PC-9 (cell line): ENCODE data around the gene LYRM2. TPM values are rescaled to one million over a fixed set of nuclear protein-coding genes. Genes with fewer than 3 reads are reported as not detected.

Experiments
- BruUV-seq: library from RNA; stranded (reverse); fragments of 400-500 nt; replicated peaks from 2 replicates; lab custom pipeline; 2021; lab: Mats Ljungman, UMichigan
- CTCF ChIA-PET: fragments of 300-600 bp; sonication (Branson Sonifier 250); formaldehyde crosslinking; loops from one replicate; lab custom pipeline; 2022; ENCODE audit warnings: antibody characterized with exemption; lab: Charles Lee
- POLR2A ChIA-PET: fragments of 300-600 bp; sonication (Branson Sonifier 250); formaldehyde crosslinking; loops from one replicate; lab custom pipeline; 2022; ENCODE audit warnings: antibody characterized with exemption; ENCODE audit not compliant: unreplicated experiment; lab: Charles Lee
- DNase-seq, 2 experiments: peaks; one replicate each; pipeline versions ENCODE4 v3.0.0 to v3.0.0-alpha.2; 2015 to 2022; ENCODE audit warnings: mixed read lengths in 1 of 2
- H2AFZ ChIP-seq: fragments of 200-600 bp; sonication (generic); 2 replicates; pipeline ENCODE4 v1.8.1; 2017; ENCODE audit warnings: antibody characterized with exemption
- H3F3A ChIP-seq: fragments of 200-600 bp; sonication (generic); 2 replicates; pipeline ENCODE4 v1.8.1; 2017; ENCODE audit warnings: antibody characterized with exemption, mild to moderate bottlenecking, low read depth; ENCODE audit not compliant: insufficient read depth
- H3K27ac ChIP-seq: fragments of 200-600 bp; sonication (generic); 2 replicates; pipeline ENCODE4 v1.6.1; 2016; ENCODE audit warnings: mixed run types
- H3K27me3 ChIP-seq: fragments of 200-600 bp; sonication (generic); 2 replicates; pipeline ENCODE4 v1.6.1; 2016; ENCODE audit warnings: low read depth, mixed run types; ENCODE audit not compliant: insufficient read depth
- H3K36me3 ChIP-seq: fragments of 200-600 bp; sonication (generic); 2 replicates; pipeline ENCODE4 v1.6.1; 2016; ENCODE audit warnings: low read depth, mixed run types
- H3K4me1 ChIP-seq: fragments of 200-600 bp; sonication (generic); replicated peaks from 2 replicates; pipeline ENCODE4 v1.6.1; 2016; ENCODE audit warnings: mixed run types; ENCODE audit not compliant: insufficient read depth
- H3K4me2 ChIP-seq: fragments of 200-600 bp; sonication (generic); 2 replicates; pipeline ENCODE4 v1.6.1; 2017; ENCODE audit warnings: mixed run types
- H3K4me3 ChIP-seq: fragments of 200-600 bp; sonication (generic); 2 replicates; pipeline ENCODE4 v1.6.1; 2016; ENCODE audit warnings: mixed run types
- H3K79me2 ChIP-seq: fragments of 200-600 bp; sonication (generic); 2 replicates; pipeline ENCODE4 v1.6.1; 2017; ENCODE audit warnings: low read depth, mixed run types
- H3K9me2 ChIP-seq: fragments of 200-600 bp; sonication (generic); 2 replicates; pipeline ENCODE4 v1.8.1; 2017; ENCODE audit warnings: mild to moderate bottlenecking; ENCODE audit not compliant: insufficient read depth
- H3K9me3 ChIP-seq: fragments of 200-600 bp; sonication (generic); 2 replicates; pipeline ENCODE4 v1.8.1; 2016; ENCODE audit warnings: low read depth; ENCODE audit not compliant: insufficient read depth
- H4K20me1 ChIP-seq: fragments of 200-600 bp; sonication (generic); 2 replicates; pipeline ENCODE4 v1.8.1; 2017; ENCODE audit not compliant: insufficient read depth
- EZH2 ChIP-seq: fragments of 200-600 bp; sonication (generic); IDR thresholded peaks from 2 replicates; pipeline ENCODE4 v1.8.0; 2017; ENCODE audit warnings: antibody characterized with exemption, low read depth
- intact Hi-C: fragments of 100-400 bp; cut with micrococcal nuclease; formaldehyde crosslinking; loops from one replicate; pipeline ENCODE4 v1.10.0; 2022; ENCODE audit not compliant: unreplicated experiment
- total RNA-seq: library from RNA; stranded (reverse); gene quantifications from 2 replicates; pipeline ENCODE4 v1.2.3, GENCODE V29; 2021
- TF ChIP-seq, protein P1 (sequence below): fragments of 200-600 bp; sonication (generic); conservative IDR thresholded peaks from 2 replicates; pipeline ENCODE4 v1.6.1; 2017; ENCODE audit warnings: mixed run types, antibody characterized with exemption, mild to moderate bottlenecking, moderate library complexity

LYRM2 gene
- total RNA-seq, 1 experiment from 2014 or later, result 24.2 TPM

DNA sequence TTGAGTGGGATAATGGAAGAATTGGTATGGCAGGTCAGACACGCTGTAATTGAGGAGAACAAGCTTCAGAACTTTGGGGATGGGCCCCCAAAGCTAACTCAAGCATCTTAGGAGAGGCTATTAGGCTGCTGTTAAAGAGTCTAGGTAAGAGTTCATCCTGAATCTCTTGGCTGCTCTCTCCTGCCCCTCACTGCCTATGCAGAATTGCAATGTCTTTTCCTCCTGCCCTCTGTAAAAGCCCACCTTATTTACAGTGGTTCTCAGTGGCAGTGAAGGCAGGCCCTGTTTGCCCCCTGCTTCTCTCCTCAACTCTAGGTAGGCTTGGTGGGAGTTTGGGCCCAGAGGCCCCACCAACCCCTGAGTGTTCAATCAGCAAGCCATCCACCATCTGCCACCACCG, 55.0 kb downstream of the LYRM2 start:
- Histone ChIP-seq H3K27me3 (no peaks in the 10 kb centered on the region), H3K9me2 (no peaks in the 10 kb centered on the region), H3K4me3 (no peak overlapping the region), H3K79me2 (no peaks in the 10 kb centered on the region), H3F3A (no peaks in the 10 kb centered on the region), H4K20me1 (no peaks in the 10 kb centered on the region), H2AFZ (no peak overlapping the region), H3K4me2 (no peak overlapping the region), H3K4me1 (no peaks in the 10 kb centered on the region), H3K27ac (no peak overlapping the region), H3K36me3 (no peaks in the 10 kb centered on the region), H3K9me3 (no peaks in the 10 kb centered on the region)
- BruUV-seq, result no TSS peak
- CTCF ChIA-PET, result no interaction called here
- no peak for TF ChIP-seq EZH2
- TF ChIP-seq, protein P1, sequence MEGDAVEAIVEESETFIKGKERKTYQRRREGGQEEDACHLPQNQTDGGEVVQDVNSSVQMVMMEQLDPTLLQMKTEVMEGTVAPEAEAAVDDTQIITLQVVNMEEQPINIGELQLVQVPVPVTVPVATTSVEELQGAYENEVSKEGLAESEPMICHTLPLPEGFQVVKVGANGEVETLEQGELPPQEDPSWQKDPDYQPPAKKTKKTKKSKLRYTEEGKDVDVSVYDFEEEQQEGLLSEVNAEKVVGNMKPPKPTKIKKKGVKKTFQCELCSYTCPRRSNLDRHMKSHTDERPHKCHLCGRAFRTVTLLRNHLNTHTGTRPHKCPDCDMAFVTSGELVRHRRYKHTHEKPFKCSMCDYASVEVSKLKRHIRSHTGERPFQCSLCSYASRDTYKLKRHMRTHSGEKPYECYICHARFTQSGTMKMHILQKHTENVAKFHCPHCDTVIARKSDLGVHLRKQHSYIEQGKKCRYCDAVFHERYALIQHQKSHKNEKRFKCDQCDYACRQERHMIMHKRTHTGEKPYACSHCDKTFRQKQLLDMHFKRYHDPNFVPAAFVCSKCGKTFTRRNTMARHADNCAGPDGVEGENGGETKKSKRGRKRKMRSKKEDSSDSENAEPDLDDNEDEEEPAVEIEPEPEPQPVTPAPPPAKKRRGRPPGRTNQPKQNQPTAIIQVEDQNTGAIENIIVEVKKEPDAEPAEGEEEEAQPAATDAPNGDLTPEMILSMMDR, result no peak
- intact Hi-C loops, result no loop called here
- POLR2A ChIA-PET, result no interaction called here
- no peak for DNase-seq

DNA sequence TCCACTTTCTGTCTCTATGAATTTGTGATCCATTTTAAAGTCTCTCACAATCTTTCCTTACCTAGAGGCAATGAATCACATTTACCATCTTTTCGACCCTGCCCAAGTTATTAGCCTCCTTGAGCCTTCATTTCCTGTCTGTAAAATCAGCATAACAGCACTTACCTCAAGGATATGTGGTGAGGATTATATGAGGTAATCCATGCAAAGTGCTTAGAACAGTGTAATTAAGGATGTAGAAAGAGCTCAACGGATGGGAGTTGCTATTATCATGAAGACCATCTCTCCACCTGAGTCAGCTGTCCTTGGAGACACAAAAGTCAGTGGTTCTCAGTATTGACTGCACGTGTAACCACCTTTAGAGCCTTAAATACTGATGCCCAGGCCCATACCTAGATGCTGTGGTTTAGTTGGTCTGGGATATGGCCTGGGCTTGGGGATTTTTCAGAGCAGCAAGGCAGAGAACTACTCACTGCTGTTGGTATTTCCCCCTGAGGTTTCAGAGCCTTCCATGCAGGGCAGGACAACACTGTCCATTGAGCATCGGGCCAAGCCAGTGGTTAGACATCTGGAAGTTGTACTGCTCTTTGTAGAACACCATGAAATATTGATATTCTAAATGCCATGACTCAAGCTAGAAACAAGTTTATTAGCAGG, 55.8 kb downstream of the LYRM2 start:
- Histone ChIP-seq H3K4me1 (no peaks in the 10 kb centered on the region), H3K36me3 (no peaks in the 10 kb centered on the region), H3K79me2 (no peaks in the 10 kb centered on the region), H3K27me3 (no peaks in the 10 kb centered on the region), H2AFZ (no peak overlapping the region), H3K4me3 (no peak overlapping the region), H3F3A (no peaks in the 10 kb centered on the region), H3K27ac (no peak overlapping the region), H3K4me2 (no peak overlapping the region), H3K9me2 (no peaks in the 10 kb centered on the region), H4K20me1 (no peaks in the 10 kb centered on the region), H3K9me3 (no peaks in the 10 kb centered on the region)
- no peak for TF ChIP-seq EZH2
- TF ChIP-seq, protein P1, result no peak
- POLR2A ChIA-PET, result no interaction called here
- DNase-seq, result no peak
- BruUV-seq, result no TSS peak
- CTCF ChIA-PET, result no interaction called here
- intact Hi-C loops, result no loop called here

DNA sequence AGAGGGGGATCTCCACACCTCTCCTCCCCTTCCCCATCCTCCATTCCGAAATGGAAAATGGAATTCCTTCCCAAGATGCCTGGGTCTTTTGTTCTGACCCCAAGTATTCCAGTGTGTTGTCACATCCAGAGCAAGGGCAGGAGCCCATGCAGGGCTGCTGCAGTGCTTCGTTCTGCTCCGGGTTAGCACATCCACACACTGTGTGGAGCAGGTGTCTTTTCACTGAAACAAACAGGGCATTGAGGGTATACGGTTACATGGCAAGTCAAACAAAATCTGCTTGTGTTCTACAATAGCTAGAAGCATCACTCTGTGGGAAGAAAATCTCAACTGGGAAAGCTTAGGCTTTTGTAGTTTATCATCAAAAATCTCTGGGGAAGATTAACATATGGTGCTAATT, 56.9 kb downstream of the LYRM2 start:
- H2AFZ ChIP-seq, result no peak overlapping the region

More for the DNA sequence above, 56.9 kb downstream of the LYRM2 start:
- no peaks in the 10 kb centered on the region for H3K4me1 ChIP-seq
- H3K9me2 ChIP-seq, result no peaks in the 10 kb centered on the region
- ChIA-PET POLR2A (no interaction called here), CTCF (no interaction called here)
- no peak for DNase-seq
- no peaks in the 10 kb centered on the region for H3K27me3 ChIP-seq
- H3K27ac ChIP-seq, result no peak overlapping the region
- no peak overlapping the region for H3K4me2 ChIP-seq
- no peaks in the 10 kb centered on the region for H3F3A ChIP-seq
- H4K20me1 ChIP-seq, result no peaks in the 10 kb centered on the region
- TF ChIP-seq, protein P1, result no peak
- TF ChIP-seq EZH2, result no peak
- intact Hi-C loops, result no loop called here
- H3K4me3 ChIP-seq, result no peak overlapping the region
- H3K9me3 ChIP-seq, result no peaks in the 10 kb centered on the region
- no peaks in the 10 kb centered on the region for H3K36me3 ChIP-seq
- H3K79me2 ChIP-seq, result no peaks in the 10 kb centered on the region
- BruUV-seq, result no TSS peak
